K562 (cell line): ENCODE data around the gene RBM44. TPM values are rescaled to one million over a fixed set of nuclear protein-coding genes. Genes with fewer than 3 reads are reported as not detected.

Experiments used
- ASH1L ChIP-seq: fragments of 450-650 bp; IDR thresholded peaks from 2 replicates; pipeline ENCODE4 v1.6.1; 2018; ENCODE audit warnings: borderline replicate concordance, mild to moderate bottlenecking, low read depth; ENCODE audit not compliant: partially characterized antibody
- BRD4 ChIP-seq: fragments of 200-600 bp; sonication (generic); IDR thresholded peaks from 2 replicates; pipeline ENCODE4 v1.6.1; 2017; ENCODE audit warnings: inconsistent platforms
- EP300 ChIP-seq: IDR thresholded peaks from 2 replicates; pipeline ENCODE4 v1.6.1; 2012; ENCODE audit warnings: low read length, improper control_type of control experiment
- ILF3 ChIP-seq: fragments of 450-650 bp; IDR thresholded peaks from 2 replicates; pipeline ENCODE4 v1.6.1; 2018; ENCODE audit warnings: antibody characterized with exemption, mild to moderate bottlenecking, moderate library complexity, borderline replicate concordance
- ILK ChIP-seq: fragments of 450-650 bp; IDR thresholded peaks from 2 replicates; pipeline ENCODE4 v1.6.1; 2016; ENCODE audit warnings: missing genetic modification characterization, low read depth, mild to moderate bottlenecking, missing compliant biosample characterization, moderate library complexity, borderline replicate concordance
- MAFF ChIP-seq: IDR thresholded peaks from 2 replicates; pipeline ENCODE4 v1.6.1; 2012; ENCODE audit warnings: low read length, improper control_type of control experiment
- NFATC3 ChIP-seq: fragments of 450-650 bp; IDR thresholded peaks from 2 replicates; pipeline ENCODE4 v1.6.1; 2017; ENCODE audit warnings: mild to moderate bottlenecking
- RBM22 ChIP-seq: fragments of 200-400 bp; formaldehyde crosslinking; IDR thresholded peaks from 2 replicates; pipeline ENCODE4 v1.6.1; 2018; ENCODE audit warnings: low read length, low read depth; ENCODE audit not compliant: poor library complexity, severe bottlenecking
- TRIM24 ChIP-seq, 2 experiments: fragments of 450-650 bp; IDR thresholded peaks; 2 replicates each; pipeline ENCODE4 v1.6.1; 2016
- polyA plus RNA-seq, 8 experiments: library from polyadenylated mRNA; depleted of rRNA in 4 of 8; stranded (reverse) in 5 of 8; unstranded in 3 of 8; fragments of >200 nt; fragmentation: Nextera tagmentation in 2 of 8; fragmentation: Illumina TruSeq in 1 of 8; extraction: Ambion mirVana in 2 of 8; extraction: Trizol in 1 of 8; gene quantifications; 2 replicates each; pipeline versions ENCODE4 v1.2.1 to v1.2.3, GENCODE V29; 2011 to 2014; ENCODE audit warnings: inconsistent platforms in 1 of 8, missing spikeins in 1 of 8
- total RNA-seq, 7 experiments: library from RNA; depleted of rRNA in 6 of 7; stranded (reverse); fragments of >200 nt in 6 of 7; fragmentation: Illumina TruSeq in 2 of 7; extraction: Trizol in 2 of 7; gene quantifications; 2 replicates each; pipeline versions ENCODE4 v1.2.1 to v1.2.3, GENCODE V29; 2011 to 2021; ENCODE audit warnings: low replicate concordance in 1 of 7
- TF ChIP-seq, protein P1 (sequence below), 2 experiments: fragments of 450-650 bp in 1 of 2; sonication (generic) in 1 of 2; formaldehyde crosslinking in 1 of 2; IDR thresholded peaks; 2 replicates each; pipeline versions ENCODE4 v1.7.1 to v1.9.0; 2016 to 2022; ENCODE audit warnings: inconsistent platforms in 1 of 2, mild to moderate bottlenecking in 1 of 2, missing genetic modification reagents in 1 of 2
- TF ChIP-seq, protein P2 (sequence below), 3 experiments: IDR thresholded peaks in 2 of 3; conservative IDR thresholded peaks in 1 of 3; 2 replicates each; pipeline ENCODE4 v1.5.1; 2011 to 2012; ENCODE audit warnings: low read length in 3 of 3, mild to moderate bottlenecking in 3 of 3, control low read depth in 2 of 3, improper control_type of control experiment in 1 of 3, inconsistent platforms in 1 of 3, low read depth in 1 of 3, mixed read lengths in 1 of 3, moderate library complexity in 1 of 3; ENCODE audit not compliant: insufficient read depth in 2 of 3
- TF ChIP-seq, protein P3 (sequence below): fragments of 450-650 bp; IDR thresholded peaks from one replicate; pipeline ENCODE4 v1.6.1; 2018; ENCODE audit warnings: mild to moderate bottlenecking, moderate library complexity; ENCODE audit not compliant: partially characterized antibody

Gene RBM44
- total and polyA plus RNA-seq, 9 of the 15 experiments (the other 6 are each of a cell fraction or from before 2014, with no cell fraction given): 0.04 to 0.25 (median 0.13) TPM

DNA sequence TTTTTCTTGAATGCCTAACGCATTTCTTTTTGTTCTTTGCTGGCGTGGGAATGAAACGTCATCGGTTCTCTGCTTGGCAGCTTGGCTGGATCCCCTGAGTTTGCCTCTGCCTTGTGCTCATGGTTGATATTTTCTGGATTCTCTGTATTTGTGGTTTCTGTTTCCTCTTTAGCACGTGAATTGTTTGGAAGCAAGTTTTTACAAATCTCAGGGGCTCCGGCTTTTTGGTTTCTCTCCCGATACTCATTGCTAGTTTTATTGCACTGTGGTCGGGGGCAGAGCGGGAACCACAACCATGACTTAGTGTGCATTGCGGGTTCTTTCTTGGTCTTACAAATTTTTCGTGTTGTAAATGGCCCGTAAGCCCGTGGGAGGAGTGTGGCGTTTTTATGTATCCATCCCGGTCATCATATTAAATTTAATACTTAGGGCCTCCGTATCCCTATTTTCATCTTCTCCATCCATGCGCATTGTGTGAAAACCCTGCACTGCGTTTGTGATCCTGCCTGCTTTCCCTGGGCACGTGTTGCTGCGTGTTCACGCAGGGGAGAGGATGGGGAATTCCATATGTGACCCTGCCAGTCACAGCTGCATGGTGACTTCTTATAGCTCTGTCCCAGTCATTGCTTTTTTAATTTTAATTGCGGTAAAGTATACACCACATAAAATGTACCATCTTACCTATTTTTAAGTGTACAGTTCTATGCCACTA lies 70.2 kb downstream of the RBM44 start (continued):
- TF ChIP-seq, protein P1, sequence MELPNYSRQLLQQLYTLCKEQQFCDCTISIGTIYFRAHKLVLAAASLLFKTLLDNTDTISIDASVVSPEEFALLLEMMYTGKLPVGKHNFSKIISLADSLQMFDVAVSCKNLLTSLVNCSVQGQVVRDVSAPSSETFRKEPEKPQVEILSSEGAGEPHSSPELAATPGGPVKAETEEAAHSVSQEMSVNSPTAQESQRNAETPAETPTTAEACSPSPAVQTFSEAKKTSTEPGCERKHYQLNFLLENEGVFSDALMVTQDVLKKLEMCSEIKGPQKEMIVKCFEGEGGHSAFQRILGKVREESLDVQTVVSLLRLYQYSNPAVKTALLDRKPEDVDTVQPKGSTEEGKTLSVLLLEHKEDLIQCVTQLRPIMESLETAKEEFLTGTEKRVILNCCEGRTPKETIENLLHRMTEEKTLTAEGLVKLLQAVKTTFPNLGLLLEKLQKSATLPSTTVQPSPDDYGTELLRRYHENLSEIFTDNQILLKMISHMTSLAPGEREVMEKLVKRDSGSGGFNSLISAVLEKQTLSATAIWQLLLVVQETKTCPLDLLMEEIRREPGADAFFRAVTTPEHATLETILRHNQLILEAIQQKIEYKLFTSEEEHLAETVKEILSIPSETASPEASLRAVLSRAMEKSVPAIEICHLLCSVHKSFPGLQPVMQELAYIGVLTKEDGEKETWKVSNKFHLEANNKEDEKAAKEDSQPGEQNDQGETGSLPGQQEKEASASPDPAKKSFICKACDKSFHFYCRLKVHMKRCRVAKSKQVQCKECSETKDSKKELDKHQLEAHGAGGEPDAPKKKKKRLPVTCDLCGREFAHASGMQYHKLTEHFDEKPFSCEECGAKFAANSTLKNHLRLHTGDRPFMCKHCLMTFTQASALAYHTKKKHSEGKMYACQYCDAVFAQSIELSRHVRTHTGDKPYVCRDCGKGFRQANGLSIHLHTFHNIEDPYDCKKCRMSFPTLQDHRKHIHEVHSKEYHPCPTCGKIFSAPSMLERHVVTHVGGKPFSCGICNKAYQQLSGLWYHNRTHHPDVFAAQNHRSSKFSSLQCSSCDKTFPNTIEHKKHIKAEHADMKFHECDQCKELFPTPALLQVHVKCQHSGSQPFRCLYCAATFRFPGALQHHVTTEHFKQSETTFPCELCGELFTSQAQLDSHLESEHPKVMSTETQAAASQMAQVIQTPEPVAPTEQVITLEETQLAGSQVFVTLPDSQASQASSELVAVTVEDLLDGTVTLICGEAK (IDR thresholded peaks at IDR 0.05): no peak
- TF ChIP-seq, protein P1 (CRISPR knock-in tag; IDR thresholded peaks at IDR 0.05): no peak
- TF ChIP-seq BRD4: no peak
- TF ChIP-seq ILK (tag): no peak
- no peak for TF ChIP-seq RBM22
- TF ChIP-seq NFATC3: no peak
- TF ChIP-seq ASH1L: no peak
- TF ChIP-seq MAFF: no peak
- no peak for TF ChIP-seq EP300
- no peak for TF ChIP-seq ILF3
- TF ChIP-seq, protein P2, sequence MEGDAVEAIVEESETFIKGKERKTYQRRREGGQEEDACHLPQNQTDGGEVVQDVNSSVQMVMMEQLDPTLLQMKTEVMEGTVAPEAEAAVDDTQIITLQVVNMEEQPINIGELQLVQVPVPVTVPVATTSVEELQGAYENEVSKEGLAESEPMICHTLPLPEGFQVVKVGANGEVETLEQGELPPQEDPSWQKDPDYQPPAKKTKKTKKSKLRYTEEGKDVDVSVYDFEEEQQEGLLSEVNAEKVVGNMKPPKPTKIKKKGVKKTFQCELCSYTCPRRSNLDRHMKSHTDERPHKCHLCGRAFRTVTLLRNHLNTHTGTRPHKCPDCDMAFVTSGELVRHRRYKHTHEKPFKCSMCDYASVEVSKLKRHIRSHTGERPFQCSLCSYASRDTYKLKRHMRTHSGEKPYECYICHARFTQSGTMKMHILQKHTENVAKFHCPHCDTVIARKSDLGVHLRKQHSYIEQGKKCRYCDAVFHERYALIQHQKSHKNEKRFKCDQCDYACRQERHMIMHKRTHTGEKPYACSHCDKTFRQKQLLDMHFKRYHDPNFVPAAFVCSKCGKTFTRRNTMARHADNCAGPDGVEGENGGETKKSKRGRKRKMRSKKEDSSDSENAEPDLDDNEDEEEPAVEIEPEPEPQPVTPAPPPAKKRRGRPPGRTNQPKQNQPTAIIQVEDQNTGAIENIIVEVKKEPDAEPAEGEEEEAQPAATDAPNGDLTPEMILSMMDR (IDR thresholded peaks at IDR 0.05 in 2 of 3, conservative IDR thresholded peaks at IDR 0.05 in 1 of 3; ENCODE audit: insufficient read depth in 2 of 3, low read depth in 1 of 3, low read length in 3 of 3): no peak
- TF ChIP-seq, protein P3, sequence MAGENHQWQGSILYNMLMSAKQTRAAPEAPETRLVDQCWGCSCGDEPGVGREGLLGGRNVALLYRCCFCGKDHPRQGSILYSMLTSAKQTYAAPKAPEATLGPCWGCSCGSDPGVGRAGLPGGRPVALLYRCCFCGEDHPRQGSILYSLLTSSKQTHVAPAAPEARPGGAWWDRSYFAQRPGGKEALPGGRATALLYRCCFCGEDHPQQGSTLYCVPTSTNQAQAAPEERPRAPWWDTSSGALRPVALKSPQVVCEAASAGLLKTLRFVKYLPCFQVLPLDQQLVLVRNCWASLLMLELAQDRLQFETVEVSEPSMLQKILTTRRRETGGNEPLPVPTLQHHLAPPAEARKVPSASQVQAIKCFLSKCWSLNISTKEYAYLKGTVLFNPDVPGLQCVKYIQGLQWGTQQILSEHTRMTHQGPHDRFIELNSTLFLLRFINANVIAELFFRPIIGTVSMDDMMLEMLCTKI: no peak
- TF ChIP-seq TRIM24 (IDR thresholded peaks at IDR 0.05): no peak
